ENCODE measurements around the gene ZCCHC2.

Gene ZCCHC2

DNA sequence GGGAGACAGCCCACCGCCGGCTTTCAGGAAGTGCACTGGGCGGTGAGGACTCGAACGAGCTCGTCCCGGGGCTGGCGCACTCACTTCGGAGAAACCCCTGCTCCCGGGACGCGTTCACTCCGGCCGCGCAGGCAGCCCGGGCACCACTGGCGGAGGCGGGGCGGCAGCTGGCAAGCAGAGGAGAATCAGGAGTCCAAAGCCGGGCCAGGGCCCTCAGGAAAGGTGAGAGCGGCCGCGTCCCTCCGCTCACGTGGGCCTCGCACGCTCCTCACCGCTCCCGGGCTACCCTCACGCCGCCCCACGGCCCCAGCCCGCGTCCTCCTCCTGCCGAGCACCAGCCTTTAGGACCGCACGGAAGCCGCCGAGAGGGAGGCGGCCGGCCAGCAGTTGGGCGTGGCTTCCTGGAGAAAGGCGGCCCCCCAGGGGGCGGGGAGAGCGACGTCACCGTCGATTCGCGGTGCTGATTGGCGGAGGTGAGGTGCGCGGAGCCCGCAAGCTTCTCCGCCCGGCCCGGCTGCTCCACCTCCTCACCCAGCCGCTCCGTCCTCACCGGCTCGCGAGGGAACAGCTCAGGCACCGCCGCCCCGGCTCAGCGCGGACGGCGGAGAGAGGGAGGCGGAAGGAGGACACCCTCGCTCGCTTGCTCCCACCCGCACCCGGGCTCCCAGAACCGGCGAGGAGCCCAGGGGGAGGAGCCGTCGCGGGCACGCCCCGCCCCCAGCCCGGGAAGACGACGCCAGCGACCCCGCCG lies at the start of gene ZCCHC2:
TSS of gene ZCCHC2 (plus strand) at position 522 of the 751 bp plus-strand sequence. CDS start 400 bp downstream, outside the sequence.
- peak; percentile 99 for DNase-seq

DNA sequence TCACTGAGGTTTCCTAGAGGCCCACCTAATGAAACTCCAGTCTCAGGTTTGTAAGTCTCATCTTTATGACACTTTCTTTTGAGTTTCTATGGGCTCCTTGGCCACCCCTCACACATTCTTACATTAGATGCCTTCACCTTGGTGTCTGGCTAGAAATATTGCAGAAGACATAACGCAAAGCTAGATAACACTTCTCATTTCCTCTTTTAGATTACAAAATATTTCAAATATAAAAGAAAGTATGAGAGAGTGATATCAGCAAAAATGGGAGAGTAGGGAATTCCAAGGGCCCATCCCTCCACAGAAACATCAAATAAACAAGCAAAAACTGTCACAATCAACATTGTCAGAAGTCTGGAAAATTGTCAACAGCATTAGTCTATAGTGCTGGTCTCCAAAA lies 43.3 kb upstream of the ZCCHC2 start:
- DNase-seq, result no peak

DNA sequence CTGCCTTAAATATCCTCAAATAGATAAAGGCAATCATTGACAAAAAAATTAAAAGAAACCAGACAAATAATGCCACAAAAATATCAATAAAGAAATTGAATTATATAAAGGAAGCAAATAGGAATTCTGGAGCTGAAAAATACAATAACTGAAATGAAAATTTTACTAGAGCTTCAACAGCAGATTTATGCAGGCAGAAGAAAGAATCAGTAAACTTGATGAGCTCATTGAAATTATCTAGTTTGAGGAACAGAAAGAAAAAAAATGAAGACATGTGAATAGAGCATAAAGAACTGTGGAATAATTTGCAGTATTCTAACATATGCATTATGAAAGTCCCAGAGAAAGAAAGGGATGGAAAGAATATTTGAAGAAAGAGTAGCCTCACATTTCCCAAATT lies 41.9 kb upstream of the ZCCHC2 start:
- no peak for DNase-seq

DNA sequence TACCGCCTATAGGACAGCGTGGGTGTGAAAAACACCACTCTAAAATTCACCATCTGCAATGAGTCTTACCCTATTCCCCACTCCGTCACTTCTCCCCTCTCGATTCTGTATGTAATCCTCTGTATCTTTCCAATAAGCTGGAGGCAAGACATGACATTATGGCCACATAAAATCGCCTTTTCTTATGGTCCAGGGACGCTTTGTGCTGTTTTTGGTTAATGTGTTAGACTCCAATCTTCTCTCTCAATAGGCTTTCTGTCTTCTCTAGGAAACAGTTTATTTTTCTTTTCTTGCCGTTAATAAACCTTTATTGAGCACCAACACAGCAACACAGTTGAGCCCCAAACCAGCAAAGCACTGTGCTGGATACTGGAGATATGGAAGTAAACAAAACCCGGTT lies 37.9 kb upstream of the ZCCHC2 start:
- DNase-seq, result no peak

DNA sequence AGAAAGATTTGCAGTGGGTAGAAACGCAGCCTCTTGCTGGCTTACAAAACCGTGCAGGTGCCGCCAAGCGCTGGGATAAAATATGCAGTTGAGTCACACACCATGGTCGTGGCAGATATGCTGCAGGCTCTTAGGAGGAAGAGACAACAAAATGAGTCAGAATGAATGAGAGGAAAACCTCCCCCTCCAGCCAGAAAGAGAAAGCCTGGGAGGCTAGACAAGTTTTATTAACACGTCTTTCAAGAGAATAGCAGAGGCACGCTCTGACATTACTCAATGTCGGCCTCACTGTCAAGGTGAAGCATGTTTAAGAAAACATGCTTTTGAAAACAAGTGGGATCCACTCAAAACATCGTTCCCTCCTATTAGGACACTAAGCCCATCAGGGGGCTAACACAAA lies 37.1 kb upstream of the ZCCHC2 start:
- peak; percentile 49 for DNase-seq

DNA sequence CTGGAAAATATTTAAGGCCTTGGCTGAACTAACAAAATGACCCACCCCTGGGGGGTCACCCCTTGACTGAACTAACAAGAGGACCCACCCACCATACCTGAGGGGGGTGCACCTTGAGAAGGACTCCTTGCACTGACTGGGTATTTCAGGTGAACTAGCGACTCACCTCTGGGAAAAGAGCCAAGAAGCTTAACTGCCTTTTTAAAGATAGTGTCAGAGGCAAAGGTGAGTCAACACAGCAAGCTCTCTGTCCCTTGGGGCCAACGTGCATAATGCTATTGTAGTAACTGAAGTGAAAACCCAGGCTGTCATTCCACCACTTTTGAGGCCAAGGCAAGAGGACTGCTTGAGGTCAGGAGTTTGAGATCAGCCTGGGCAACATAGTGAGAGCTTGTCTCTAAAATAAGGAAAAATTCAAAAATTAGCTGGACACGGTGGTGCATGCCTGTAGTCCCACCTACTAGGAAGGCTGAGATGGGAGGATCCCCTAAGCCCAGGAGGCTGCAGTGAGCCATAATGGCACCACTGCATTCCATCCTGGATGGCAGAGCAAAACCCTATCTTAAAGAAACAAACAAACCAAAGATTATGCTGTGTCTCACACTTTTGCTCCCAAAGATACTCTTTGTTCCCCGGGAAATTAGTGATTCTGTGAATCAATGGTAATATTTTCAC lies 36.4 kb upstream of the ZCCHC2 start:
- DNase-seq, result peak; percentile 67

DNA sequence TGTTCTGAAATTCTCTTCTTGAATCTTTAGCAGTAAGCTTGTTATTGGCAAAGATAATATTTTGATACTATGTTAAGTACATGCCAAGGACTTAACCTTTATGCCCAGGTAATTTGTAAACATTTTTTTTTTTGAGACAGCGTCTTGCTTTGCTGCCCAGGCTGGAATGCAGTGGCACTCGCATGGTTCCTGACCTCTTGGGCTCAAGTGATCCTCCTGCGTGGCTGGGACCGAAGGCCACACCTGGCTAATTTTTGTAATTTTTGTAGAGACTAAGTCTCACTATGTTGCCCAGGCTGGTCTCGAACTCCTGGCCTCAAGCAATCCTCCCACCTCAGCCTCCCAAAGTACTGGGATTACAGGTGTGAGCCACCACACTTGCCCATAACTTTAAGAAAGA lies 35.7 kb upstream of the ZCCHC2 start:
- no peak for DNase-seq

DNA sequence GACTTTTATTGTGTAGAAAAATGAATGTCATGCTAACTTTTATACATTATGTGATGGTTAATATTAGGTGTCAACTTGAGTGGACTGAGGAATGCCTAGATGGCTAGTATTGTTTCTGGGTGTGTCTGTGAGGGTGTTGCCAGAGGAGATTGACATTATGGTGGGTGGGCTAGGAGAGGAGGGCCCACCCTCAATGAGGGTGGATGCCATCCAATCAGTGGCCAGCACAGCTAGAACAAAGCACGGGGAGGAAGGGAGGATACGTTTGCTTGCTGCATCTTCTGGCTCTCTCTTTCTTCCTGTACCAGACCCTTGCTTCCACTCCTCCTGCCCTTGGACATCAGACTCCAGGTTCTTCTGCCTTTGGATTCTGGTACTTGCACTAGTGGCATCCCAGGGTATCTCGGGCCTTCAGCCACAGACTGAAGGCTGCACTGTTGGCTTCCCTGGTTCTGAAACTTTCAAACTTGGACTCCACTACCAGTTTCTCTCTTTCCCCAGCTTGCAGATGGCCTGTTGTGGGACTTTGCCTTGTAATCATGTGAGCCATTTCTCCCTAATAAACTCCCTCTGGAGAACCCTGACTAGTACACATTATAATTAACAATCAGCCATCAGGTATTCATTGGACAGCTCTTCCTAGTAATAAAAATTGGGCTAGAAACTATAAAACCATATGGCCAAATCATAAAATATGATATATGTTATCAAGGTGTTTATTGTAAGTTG lies 31.7 kb upstream of the ZCCHC2 start:
- DNase-seq, result no peak

DNA sequence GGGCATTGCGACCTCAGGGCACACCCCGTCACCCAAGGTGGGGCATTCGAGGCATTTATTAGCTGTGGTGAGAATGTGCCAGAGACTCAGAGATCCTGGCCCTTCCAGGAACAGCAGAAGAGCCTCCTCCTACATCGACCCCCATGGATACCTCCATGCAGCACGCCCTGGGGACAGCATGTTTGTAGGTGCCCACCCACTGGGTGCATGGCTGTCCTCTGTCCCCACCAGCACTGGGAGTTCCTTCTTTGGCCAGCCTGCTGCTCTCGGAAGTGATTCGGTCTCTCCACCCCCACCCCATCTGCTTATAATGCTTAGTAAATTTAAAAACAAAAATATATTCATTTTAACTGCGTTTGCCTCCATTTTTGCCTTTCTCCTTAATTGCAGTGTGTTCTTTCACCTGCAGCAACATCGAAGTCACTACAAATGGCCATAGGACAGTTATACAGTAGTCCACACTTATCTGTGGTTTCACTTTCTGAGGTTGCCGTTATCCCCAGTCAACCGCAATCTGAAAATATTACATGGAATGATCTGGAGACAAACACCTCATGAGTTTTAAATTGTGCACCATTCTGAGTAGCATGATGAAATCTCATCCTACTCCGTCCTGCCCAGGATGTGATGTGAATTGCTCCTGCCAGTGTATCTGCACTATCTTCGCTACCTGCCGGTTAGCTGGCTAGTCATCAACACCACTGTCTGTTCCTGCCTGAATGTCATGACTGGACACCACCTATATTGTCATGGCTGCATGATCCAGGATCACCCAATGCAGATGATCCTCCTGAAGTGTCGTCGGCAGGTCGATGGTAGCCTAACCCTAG lies 29.6 kb upstream of the ZCCHC2 start:
- no peak for DNase-seq

DNA sequence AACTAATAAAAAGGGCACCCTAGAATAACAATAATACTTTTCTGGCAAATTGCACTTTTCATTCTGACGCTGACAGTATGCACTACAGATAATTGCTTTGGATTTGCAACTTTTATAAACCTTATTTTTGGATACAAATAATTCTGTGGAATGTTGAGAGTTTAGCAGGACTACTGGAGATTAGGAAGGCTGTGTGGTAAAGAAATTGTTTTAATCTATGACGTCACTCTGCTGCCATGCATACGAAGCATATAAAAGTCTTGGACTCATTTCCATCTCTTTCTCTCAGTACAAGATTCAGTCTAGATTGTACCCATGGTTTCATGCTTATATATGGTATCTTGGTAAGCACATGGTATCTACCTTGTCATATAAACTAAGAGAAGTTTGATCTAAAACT lies 28.1 kb upstream of the ZCCHC2 start:
- DNase-seq, result no peak

DNA sequence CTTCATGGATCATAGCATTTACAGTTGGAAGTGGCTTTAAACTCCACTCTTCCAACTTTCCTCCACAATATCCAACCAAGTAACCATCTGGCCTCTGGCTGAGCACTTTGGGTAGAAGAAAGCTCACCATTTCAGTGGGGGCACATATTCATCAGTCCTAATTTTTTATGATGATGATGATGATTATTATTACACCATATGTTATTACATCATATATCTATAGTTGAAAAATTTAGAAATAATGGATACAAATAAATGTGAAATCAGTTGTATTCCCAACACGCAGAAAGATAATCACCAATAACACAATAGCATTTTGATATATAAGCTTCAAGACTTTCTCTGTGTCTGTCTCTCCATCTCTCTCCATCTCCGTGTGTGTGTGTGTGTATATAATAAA lies 26.6 kb upstream of the ZCCHC2 start:
- DNase-seq, result no peak

DNA sequence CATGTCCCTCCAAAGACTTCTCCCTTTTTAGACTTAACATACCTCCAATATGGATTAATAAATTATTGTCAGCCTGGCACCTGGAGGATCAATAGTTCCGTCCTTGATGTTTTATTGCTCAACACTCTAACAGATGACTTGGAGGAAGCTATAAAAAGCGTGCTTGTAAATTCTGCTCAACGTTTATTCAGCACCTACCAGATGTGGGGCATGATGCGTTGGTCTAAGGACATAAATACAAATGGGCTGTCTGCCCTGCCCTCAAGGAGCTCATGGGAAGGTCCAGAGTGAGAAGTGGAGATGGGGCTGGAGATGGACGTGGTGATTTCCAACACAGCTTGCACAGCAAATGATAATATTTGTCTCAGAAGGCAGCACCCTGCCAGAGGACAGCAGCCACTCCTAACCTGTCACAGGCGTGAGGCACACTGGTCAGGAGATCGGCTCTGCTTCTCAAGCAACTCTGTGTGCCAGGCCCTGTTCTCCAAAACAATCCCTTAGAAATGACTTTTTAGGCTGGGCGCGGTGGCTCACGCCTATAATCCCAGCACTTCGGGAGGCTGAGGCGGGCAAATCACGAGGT lies 25.5 kb upstream of the ZCCHC2 start:
- no peak for DNase-seq

DNA sequence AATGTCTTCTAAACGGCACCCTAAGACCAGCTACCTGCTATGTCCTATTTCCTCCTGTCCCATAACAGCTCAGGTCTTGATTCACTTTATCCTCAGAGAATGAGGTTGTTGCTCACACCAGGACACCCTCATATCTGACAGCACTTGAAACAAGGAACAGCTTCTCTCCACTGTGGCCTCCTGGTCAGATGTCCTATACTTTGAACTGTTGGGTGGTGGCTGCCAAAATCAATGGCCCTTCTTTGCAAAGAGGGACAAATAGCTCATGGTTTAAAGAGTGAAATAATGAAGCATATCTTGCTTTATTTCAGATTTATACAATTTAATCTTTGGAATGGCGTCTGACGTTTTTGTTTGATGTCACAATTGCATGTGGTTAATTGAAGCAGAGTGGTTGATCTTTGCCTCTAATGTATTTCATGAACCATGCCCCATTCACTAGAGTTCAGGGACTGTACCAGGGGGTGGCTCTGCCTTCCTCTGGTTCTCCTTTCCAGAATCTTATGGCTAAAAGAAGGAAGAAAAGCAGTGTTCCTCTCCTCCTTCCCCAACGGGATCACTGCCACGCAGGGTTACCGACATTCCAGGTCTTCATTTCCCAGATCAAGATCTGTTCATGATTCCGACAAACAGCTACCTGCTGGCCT lies 24.1 kb upstream of the ZCCHC2 start:
- DNase-seq, result no peak

DNA sequence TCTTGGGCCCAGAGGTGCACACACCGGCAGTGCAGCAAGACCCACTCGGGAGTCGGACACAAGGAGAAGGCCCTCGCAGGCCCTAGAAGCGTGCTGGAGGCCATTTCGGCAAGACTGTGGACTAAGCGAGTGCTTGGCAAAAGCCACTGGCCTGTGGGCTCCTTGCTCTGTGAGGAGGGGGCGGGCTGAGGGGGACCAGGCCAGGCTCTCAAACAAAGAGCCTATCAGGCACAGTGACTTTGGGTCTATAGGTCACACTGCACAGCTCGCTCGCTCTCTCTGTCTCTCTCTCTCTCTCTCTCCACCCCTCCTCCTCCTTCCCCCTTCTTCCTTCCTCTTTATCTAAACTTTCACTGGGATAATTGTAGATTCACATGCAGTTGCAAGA lies 23.6 kb upstream of the ZCCHC2 start:
- no peak for DNase-seq

DNA sequence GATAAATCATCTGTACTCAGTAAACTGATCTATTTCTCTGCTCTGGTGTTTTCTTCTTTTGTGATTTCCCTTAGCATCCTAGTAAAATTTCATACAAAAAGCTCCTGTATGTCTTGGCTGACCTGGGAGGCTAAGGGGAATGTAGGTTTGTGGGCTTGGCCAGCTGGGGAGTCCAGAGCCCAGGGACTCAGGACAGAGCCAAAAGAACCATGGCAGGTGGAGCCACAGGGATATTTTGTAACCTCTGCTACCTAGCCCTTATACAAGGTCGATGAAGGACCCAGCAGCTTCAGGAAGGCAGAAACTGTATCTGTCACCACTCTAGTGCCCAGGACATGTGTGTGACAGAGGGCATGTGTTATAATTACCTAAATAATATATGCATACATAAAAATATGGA lies 22.7 kb upstream of the ZCCHC2 start:
- no peak for DNase-seq

DNA sequence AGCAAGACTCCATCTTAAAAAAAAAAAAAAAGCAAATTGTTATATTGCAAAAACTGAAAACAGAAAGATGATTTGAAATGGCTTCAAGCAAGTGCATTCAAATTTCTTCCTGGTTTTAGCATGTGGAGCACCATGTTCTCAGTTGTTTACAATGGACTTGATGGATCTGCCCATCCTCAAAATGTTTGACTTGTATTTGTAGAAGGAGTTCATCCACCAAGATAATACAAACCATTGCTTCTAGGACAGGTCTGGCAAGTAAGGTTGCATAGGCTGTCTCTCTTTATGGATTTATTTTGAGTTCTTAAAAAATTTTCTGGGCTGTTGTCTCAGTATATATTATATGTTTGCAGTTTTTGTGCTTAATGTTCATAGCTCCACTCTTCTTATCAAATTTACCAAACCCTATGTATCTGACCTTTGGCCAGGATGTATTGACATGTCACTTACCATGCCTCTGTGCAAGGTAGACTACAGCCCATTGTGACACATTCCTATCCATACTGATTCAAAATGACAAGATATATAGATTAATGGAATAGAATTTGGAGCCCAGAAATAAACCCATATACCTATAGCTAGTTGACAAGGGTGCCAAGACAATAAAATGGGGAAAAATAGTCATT lies 21.7 kb upstream of the ZCCHC2 start:
- no peak for DNase-seq

DNA sequence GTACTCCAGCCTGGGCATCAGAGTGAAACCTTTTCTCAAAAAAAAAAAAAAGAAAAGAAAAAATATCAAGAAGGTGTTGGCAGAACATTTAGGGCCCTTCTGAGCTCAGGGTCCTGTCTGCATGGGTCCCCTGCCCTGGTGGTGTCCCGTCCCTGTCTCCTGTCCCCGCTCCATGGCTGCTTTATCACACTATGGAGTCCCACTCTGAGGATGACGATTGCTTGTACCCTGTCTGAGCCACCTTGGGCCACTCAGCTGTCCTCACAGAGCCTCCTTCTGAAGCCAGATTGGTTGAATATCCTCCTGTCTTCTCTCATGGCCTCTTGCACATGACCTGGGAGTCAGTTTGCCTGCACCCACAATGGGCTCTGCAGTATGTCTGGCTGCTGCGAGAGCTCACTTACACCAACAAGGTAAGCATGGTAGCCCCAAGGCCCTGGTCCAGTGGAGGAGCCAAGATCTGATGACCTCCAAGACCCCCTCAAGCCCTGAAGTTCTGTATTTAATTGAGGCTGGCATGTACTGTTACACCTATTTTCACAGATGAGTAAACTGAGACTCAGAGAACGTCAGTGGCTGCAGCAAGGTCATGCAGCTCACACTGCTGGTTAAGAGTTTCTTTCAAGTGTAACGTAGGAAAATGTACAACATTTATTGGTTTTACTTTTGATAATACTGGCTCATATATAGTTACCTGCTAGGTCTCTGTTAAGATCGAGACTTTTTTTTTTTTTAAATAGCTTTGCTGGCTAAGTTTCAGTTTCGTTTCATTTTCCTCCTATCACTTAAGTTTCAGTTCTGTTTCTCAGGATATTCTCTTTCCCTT lies 16.9 kb upstream of the ZCCHC2 start:
- peak; percentile 51 for DNase-seq

DNA sequence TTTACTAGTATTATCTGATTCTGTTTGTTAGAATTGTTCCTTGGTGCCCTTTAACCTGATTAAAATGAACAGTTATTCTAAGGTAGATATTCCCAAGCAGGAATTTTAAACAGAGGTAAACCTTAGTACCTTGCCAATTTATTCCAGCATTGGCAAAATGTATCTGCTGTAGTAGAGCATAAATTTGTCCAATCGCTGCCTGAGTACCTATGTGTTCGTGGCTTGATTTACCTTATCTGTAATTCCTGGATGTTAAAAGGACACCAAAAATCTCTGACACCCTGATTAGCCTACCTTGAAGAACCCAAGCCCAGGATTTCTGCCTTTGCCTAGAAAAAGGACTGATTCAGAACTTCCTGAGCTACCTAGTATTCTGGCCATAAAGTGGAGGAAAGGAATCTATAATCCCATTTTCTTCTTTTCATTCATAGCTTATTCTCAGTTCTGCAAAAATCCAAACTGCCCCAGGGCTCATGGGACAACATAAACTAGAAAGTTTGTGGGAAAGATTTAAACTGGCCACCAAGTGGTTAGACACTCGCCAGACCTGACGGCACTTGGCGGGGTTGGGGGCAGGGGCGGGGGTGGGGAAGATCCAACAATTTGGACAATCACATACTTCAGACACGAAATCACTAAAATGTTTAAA lies 16.2 kb upstream of the ZCCHC2 start:
- no peak for DNase-seq

DNA sequence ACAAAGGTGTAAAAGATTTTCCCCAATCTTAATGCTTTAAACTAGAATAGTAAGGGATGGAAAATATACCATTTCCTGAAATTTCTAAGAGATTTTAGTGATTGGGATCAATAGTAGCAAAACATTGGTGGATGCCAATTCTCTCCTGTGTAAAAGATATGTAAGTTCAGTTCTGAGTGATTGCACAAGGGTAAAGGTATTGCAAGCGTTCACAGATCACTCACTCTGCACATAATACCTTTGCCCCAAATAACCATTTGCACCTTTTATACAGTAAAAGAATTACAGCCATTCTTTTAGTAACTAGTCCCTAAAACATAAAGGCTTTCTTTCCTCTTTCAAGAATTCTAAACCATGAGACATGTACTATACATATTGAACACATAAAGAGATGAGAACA lies 13.0 kb upstream of the ZCCHC2 start:
- no peak for DNase-seq

DNA sequence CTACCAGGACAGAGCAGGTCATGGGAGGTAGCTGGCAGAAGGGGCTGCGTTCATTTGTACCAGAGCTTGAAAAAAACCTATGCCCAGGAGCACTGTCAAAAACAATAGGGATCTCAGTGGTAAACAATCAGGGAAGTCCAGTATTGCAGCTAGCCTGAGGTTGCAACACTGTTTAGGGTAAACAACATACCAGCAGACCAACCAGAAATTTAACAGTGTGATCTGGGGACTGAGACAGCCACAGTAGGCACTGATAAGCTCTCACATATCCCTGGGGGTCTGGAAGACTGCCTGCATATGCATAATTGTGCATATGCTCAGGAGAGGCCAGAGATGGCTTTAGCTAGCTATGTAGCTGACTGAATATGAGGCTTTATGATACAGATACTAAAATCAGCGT lies 12.0 kb upstream of the ZCCHC2 start:
- no peak for DNase-seq
